ENCODE data around the gene LRRK1.

- TF ChIP-seq CTCF (IDR thresholded peaks at IDR 0.05) (no peak), EP300 (IDR thresholded peaks at IDR 0.05) (no peak), POLR2A (IDR thresholded peaks at IDR 0.05) (no peak), POLR2AphosphoS5 (IDR thresholded peaks at IDR 0.05) (no peak)
Measured at GRCh38 chr15:101003706-101004105, 84.5 kb downstream of the LRRK1 start.
